Karpas-422 (cell line): ENCODE data around the gene CCDC12. TPM values are rescaled to one million over a fixed set of nuclear protein-coding genes. Genes with fewer than 3 reads are reported as not detected.
"Not testable (repeated sequence)": the region's sequence is repeated elsewhere in the genome, so short reads cannot be mapped to it uniquely, and the experiment has no call there.

Experiments used
- DNase-seq: peaks from one replicate; pipeline ENCODE4 v3.0.0-alpha.2; 2015
- H2AFZ ChIP-seq: fragments of 200-600 bp; sonication (generic); 2 replicates; pipeline ENCODE4 v1.6.1; 2014; ENCODE audit warnings: antibody characterized with exemption, low read length, mixed read lengths
- H3K27ac ChIP-seq: fragments of 200-600 bp; sonication (generic); 2 replicates; pipeline ENCODE4 v1.5.1; 2014; ENCODE audit warnings: mild to moderate bottlenecking, low read length, moderate library complexity
- H3K27me3 ChIP-seq: fragments of 200-600 bp; sonication (generic); 2 replicates; pipeline ENCODE4 v1.6.1; 2014; ENCODE audit warnings: low read length, mixed read lengths
- H3K36me3 ChIP-seq: fragments of 200-600 bp; sonication (generic); 2 replicates; pipeline ENCODE4 v1.6.1; 2014; ENCODE audit warnings: low read length, mixed read lengths; ENCODE audit not compliant: insufficient read depth
- H3K4me1 ChIP-seq: fragments of 200-600 bp; sonication (generic); 2 replicates; pipeline ENCODE4 v1.6.1; 2014; ENCODE audit warnings: mild to moderate bottlenecking, low read length, mixed read lengths
- H3K4me2 ChIP-seq: fragments of 200-600 bp; sonication (generic); 2 replicates; pipeline ENCODE4 v1.6.1; 2014; ENCODE audit warnings: low read length, low read depth, mild to moderate bottlenecking; ENCODE audit not compliant: poor library complexity, severe bottlenecking
- H3K4me3 ChIP-seq: fragments of 200-600 bp; sonication (generic); 2 replicates; pipeline ENCODE4 v1.5.1; 2014; ENCODE audit warnings: mild to moderate bottlenecking, antibody characterized with exemption, low read length, mixed read lengths
- H3K79me2 ChIP-seq: fragments of 200-600 bp; sonication (generic); 2 replicates; pipeline ENCODE4 v1.6.1; 2014; ENCODE audit warnings: mild to moderate bottlenecking, low read length, mixed read lengths
- H3K9ac ChIP-seq: fragments of 200-600 bp; sonication (generic); 2 replicates; pipeline ENCODE4 v1.6.0; 2014; ENCODE audit warnings: low read length
- H3K9me2 ChIP-seq: fragments of 200-600 bp; sonication (generic), shearing (Covaris generic); replicated peaks from 2 replicates; pipeline ENCODE4 v1.6.0; 2014; ENCODE audit warnings: mild to moderate bottlenecking, low read length, moderate library complexity; ENCODE audit not compliant: insufficient read depth
- H3K9me3 ChIP-seq: fragments of 300-700, 200-600 bp; sonication (generic); 2 replicates; pipeline ENCODE4 v1.6.1; 2014; ENCODE audit warnings: low read length, mixed read lengths
- H4K20me1 ChIP-seq: fragments of 200-600 bp; sonication (generic); 2 replicates; pipeline ENCODE4 v1.6.1; 2014; ENCODE audit warnings: mild to moderate bottlenecking, antibody characterized with exemption, low read length, low read depth; ENCODE audit not compliant: insufficient read depth
- total RNA-seq: library from RNA; depleted of rRNA; stranded (reverse); fragments of >200 nt; shearing (Covaris generic); gene quantifications from 2 replicates; pipeline ENCODE4 v1.2.3, GENCODE V29; 2014; ENCODE audit warnings: low replicate concordance

CCDC12 gene
- total RNA-seq, 1 experiment from 2014 or later, result 40.2 TPM

- peaks cover 84% of the 10 kb centered on the region for H3K79me2 ChIP-seq
- peaks cover 67% of the 10 kb centered on the region for H4K20me1 ChIP-seq
- not testable (repeated sequence) for H3K4me3 ChIP-seq, H3K27ac ChIP-seq, H3K9ac ChIP-seq, H3K9me2 ChIP-seq, H3K9me3 ChIP-seq, H3K27me3 ChIP-seq, DNase-seq, H3K4me2 ChIP-seq, H2AFZ ChIP-seq
- H3K36me3 ChIP-seq, result peaks cover 14% of the 10 kb centered on the region
- H3K4me1 ChIP-seq, result peaks cover 82% of the 10 kb centered on the region
Measured at GRCh38 chr3:46964038-46964590, 12.4 kb downstream of the CCDC12 start.

- H2AFZ ChIP-seq, result no peak overlapping the region
- no peak overlapping the region for H3K9ac ChIP-seq
- H3K9me2 ChIP-seq, result no peaks in the 10 kb centered on the region
- peaks cover 84% of the 10 kb centered on the region for H3K79me2 ChIP-seq
- H3K4me2 ChIP-seq, result no peak overlapping the region
- no peaks in the 10 kb centered on the region for H3K27me3 ChIP-seq
- no peak overlapping the region for H3K4me3 ChIP-seq
- no peaks in the 10 kb centered on the region for H3K9me3 ChIP-seq
- peaks cover 14% of the 10 kb centered on the region for H3K36me3 ChIP-seq
- peak overlapping the region; percentile 55 for H3K27ac ChIP-seq
- peaks cover 82% of the 10 kb centered on the region for H3K4me1 ChIP-seq
- DNase-seq, result no peak
- peaks cover 58% of the 10 kb centered on the region for H4K20me1 ChIP-seq
Measured at GRCh38 chr3:46962990-46963389, 13.6 kb downstream of the CCDC12 start.

GRCh38 chr3:46962427-46962826 is 14.1 kb downstream of the CCDC12 start:
- H3K79me2 ChIP-seq, result peaks cover 84% of the 10 kb centered on the region
- no peak for DNase-seq
- peak overlapping the region; percentile 55; the same call in 1 of the 2 replicates for H3K27ac ChIP-seq
- H3K9ac ChIP-seq, result no peak overlapping the region
- no peaks in the 10 kb centered on the region for H3K27me3 ChIP-seq
- H2AFZ ChIP-seq, result no peak overlapping the region
- peaks cover 52% of the 10 kb centered on the region for H4K20me1 ChIP-seq
- no peak overlapping the region for H3K4me2 ChIP-seq
- no peaks in the 10 kb centered on the region for H3K9me2 ChIP-seq
- peaks cover 81% of the 10 kb centered on the region for H3K4me1 ChIP-seq
- H3K4me3 ChIP-seq, result no peak overlapping the region
- peaks cover 14% of the 10 kb centered on the region for H3K36me3 ChIP-seq
- no peaks in the 10 kb centered on the region for H3K9me3 ChIP-seq

- peaks cover 13% of the 10 kb centered on the region for H3K36me3 ChIP-seq
- no peak overlapping the region for H3K9ac ChIP-seq
- peaks cover 40% of the 10 kb centered on the region for H4K20me1 ChIP-seq
- H3K79me2 ChIP-seq, result peaks cover 84% of the 10 kb centered on the region
- H2AFZ ChIP-seq, result no peak overlapping the region
- H3K4me2 ChIP-seq, result peak overlapping the region; percentile 12
- H3K27ac ChIP-seq, result peak overlapping the region; percentile 59
- no peaks in the 10 kb centered on the region for H3K9me3 ChIP-seq
- DNase-seq, result no peak
- H3K27me3 ChIP-seq, result no peaks in the 10 kb centered on the region
- no peaks in the 10 kb centered on the region for H3K9me2 ChIP-seq
- H3K4me3 ChIP-seq, result no peak overlapping the region
- H3K4me1 ChIP-seq, result peaks cover 81% of the 10 kb centered on the region
Measured at GRCh38 chr3:46960835-46961234, 15.7 kb downstream of the CCDC12 start.

GRCh38 chr3:46960081-46960701 is 16.4 kb downstream of the CCDC12 start:
- no peak overlapping the region for H3K9ac ChIP-seq

GRCh38 chr3:46959161-46959511 is 17.4 kb downstream of the CCDC12 start:
- no peaks in the 10 kb centered on the region for H3K9me3 ChIP-seq
- DNase-seq, result peak; percentile 42
- no peaks in the 10 kb centered on the region for H3K27me3 ChIP-seq
- H3K4me2 ChIP-seq, result peak overlapping the region; percentile 4
- H3K9ac ChIP-seq, result peak overlapping the region; percentile 7
- H3K4me3 ChIP-seq, result no peak overlapping the region
- H4K20me1 ChIP-seq, result peaks cover 32% of the 10 kb centered on the region
- peaks cover 88% of the 10 kb centered on the region for H3K4me1 ChIP-seq
- peaks cover 91% of the 10 kb centered on the region for H3K79me2 ChIP-seq
- H2AFZ ChIP-seq, result no peak overlapping the region
- H3K36me3 ChIP-seq, result peaks cover 7% of the 10 kb centered on the region; the same call in 1 of the 2 replicates
- no peaks in the 10 kb centered on the region for H3K9me2 ChIP-seq
- peak overlapping the region; percentile 59 for H3K27ac ChIP-seq

More at GRCh38 chr3:46960081-46960701, 16.4 kb downstream of the CCDC12 start:
- Histone ChIP-seq H3K4me3 (no peak overlapping the region), H3K27me3 (no peaks in the 10 kb centered on the region), H3K4me1 (peaks cover 81% of the 10 kb centered on the region), H3K79me2 (peaks cover 84% of the 10 kb centered on the region), H3K9me3 (no peaks in the 10 kb centered on the region), H3K36me3 (peaks cover 7% of the 10 kb centered on the region), H3K9me2 (no peaks in the 10 kb centered on the region), H2AFZ (no peak overlapping the region), H4K20me1 (peaks cover 33% of the 10 kb centered on the region), H3K4me2 (peak overlapping the region; percentile 12), H3K27ac (peak overlapping the region; percentile 59)
- no peak for DNase-seq

GRCh38 chr3:46958467-46959160 is 17.9 kb downstream of the CCDC12 start:
- Histone ChIP-seq H3K9me2 (no peaks in the 10 kb centered on the region), H3K27ac (peak overlapping the region; percentile 59), H2AFZ (no peak overlapping the region), H3K9ac (peak overlapping the region; percentile 7), H3K9me3 (no peaks in the 10 kb centered on the region), H3K4me2 (peak overlapping the region; percentile 4), H3K36me3 (peaks cover 7% of the 10 kb centered on the region; the same call in 1 of the 2 replicates), H3K27me3 (no peaks in the 10 kb centered on the region), H3K79me2 (peaks cover 96% of the 10 kb centered on the region), H4K20me1 (peaks cover 35% of the 10 kb centered on the region), H3K4me1 (peaks cover 93% of the 10 kb centered on the region), H3K4me3 (no peak overlapping the region)
- DNase-seq, result no peak

- Histone ChIP-seq H3K4me2 (no peak overlapping the region), H4K20me1 (peaks cover 36% of the 10 kb centered on the region), H3K36me3 (0 out of 2 replicates have a peak, but pooled peaks cover 3% of the 10 kb centered on the region), H3K9me3 (no peaks in the 10 kb centered on the region), H3K27me3 (no peaks in the 10 kb centered on the region), H3K9ac (no peak overlapping the region), H3K9me2 (no peaks in the 10 kb centered on the region), H3K4me3 (no peak overlapping the region), H3K27ac (peak overlapping the region; percentile 91), H3K79me2 (peaks cover 98% of the 10 kb centered on the region), H3K4me1 (peaks cover 97% of the 10 kb centered on the region), H2AFZ (no peak overlapping the region)
- no peak for DNase-seq
Measured at GRCh38 chr3:46957092-46957820, 19.3 kb downstream of the CCDC12 start.
